DND-41 (cell line): ENCODE measurements around the gene UNC79.

Experiments
- ATAC-seq: fragments of 200-7000 bp; cut with Tn5 transposase; 3 replicates; pipeline ENCODE4 v1.9.1; 2021; ENCODE audit warnings: low read depth; ENCODE audit not compliant: insufficient read depth
- DNase-seq: peaks from one replicate; pipeline ENCODE4 v3.0.0-alpha.2; 2020
- H2AFZ ChIP-seq: 2 replicates; pipeline ENCODE4 v1.6.0; 2012; ENCODE audit warnings: low read depth, low read length
- H3K27ac ChIP-seq: 2 replicates; pipeline ENCODE4 v1.5.1; 2012; ENCODE audit warnings: low read length, inconsistent platforms
- H3K27me3 ChIP-seq: fragments of 200-600 bp; sonication (generic); 2 replicates; pipeline ENCODE4 v1.6.0; 2012; ENCODE audit warnings: low read length, mild to moderate bottlenecking, inconsistent platforms; ENCODE audit not compliant: insufficient read depth, poor library complexity
- H3K36me3 ChIP-seq: 2 replicates; pipeline ENCODE4 v1.5.1; 2012; ENCODE audit warnings: low read length, inconsistent platforms; ENCODE audit not compliant: insufficient read depth
- H3K4me1 ChIP-seq: 2 replicates; pipeline ENCODE4 v1.5.1; 2012; ENCODE audit warnings: mild to moderate bottlenecking, low read length; ENCODE audit not compliant: insufficient read depth
- H3K4me2 ChIP-seq: 2 replicates; pipeline ENCODE4 v1.6.0; 2012; ENCODE audit warnings: mild to moderate bottlenecking, moderate library complexity, low read length, inconsistent platforms; ENCODE audit not compliant: insufficient read depth
- H3K4me3 ChIP-seq, 2 experiments: fragments of 200-600 bp in 1 of 2; shearing (Covaris generic) in 1 of 2; 2 replicates each; pipeline ENCODE4 v1.5.1; 2012 to 2016; ENCODE audit warnings: inconsistent platforms in 2 of 2, low read length in 2 of 2, mild to moderate bottlenecking in 2 of 2, low read depth in 1 of 2, moderate library complexity in 1 of 2
- H3K79me2 ChIP-seq: 2 replicates; pipeline ENCODE4 v1.6.0; 2012; ENCODE audit warnings: low read length, inconsistent platforms; ENCODE audit not compliant: insufficient read depth
- H3K9ac ChIP-seq: 2 replicates; pipeline ENCODE4 v1.6.0; 2012; ENCODE audit warnings: low read depth, mild to moderate bottlenecking, inconsistent platforms, low read length, moderate library complexity
- H3K9me3 ChIP-seq: 2 replicates; pipeline ENCODE4 v1.5.1; 2012; ENCODE audit warnings: low read length, moderate library complexity, mild to moderate bottlenecking, inconsistent platforms; ENCODE audit not compliant: insufficient read depth, severe bottlenecking
- H4K20me1 ChIP-seq: 2 replicates; pipeline ENCODE4 v1.6.0; 2012; ENCODE audit warnings: low read length; ENCODE audit not compliant: insufficient read depth
- CTCF ChIP-seq: IDR thresholded peaks from 2 replicates; pipeline ENCODE4 v1.5.1; 2012; ENCODE audit warnings: borderline replicate concordance, low read length, moderate library complexity, mild to moderate bottlenecking; ENCODE audit not compliant: poor library complexity, severe bottlenecking; ENCODE audit errors: extremely low read depth
- EZH2 ChIP-seq: IDR thresholded peaks from 3 replicates; pipeline ENCODE4 v1.6.1; 2012; ENCODE audit warnings: borderline replicate concordance, low read depth, mild to moderate bottlenecking, moderate library complexity, low read length, inconsistent platforms; ENCODE audit not compliant: severe bottlenecking

The UNC79 gene

GRCh38 chr14:93686268-93686667 lies 255.5 kb downstream of the UNC79 start:
- TF ChIP-seq CTCF (no peak), EZH2 (no peak)
- ATAC-seq: no peak
- no peak overlapping the region for H3K4me3 ChIP-seq
- H3K4me1 ChIP-seq: no peaks in the 10 kb centered on the region
- no peaks in the 10 kb centered on the region for H4K20me1 ChIP-seq
- no peaks in the 10 kb centered on the region for H3K79me2 ChIP-seq
- H3K9ac ChIP-seq: no peak overlapping the region
- no peak for DNase-seq
- H3K27ac ChIP-seq: no peak overlapping the region
- H2AFZ ChIP-seq: no peak overlapping the region
- peaks cover 13% of the 10 kb centered on the region for H3K27me3 ChIP-seq
- H3K36me3 ChIP-seq: no peaks in the 10 kb centered on the region
- no peak overlapping the region for H3K4me2 ChIP-seq
- no peaks in the 10 kb centered on the region for H3K9me3 ChIP-seq

GRCh38 chr14:93688239-93688666 lies 257.5 kb downstream of the UNC79 start:
- Histone ChIP-seq H2AFZ (no peak overlapping the region), H3K4me3 (no peak overlapping the region), H3K9ac (no peak overlapping the region), H3K4me2 (no peak overlapping the region), H3K36me3 (no peaks in the 10 kb centered on the region), H3K27ac (no peak overlapping the region), H3K27me3 (peaks cover 13% of the 10 kb centered on the region), H3K79me2 (no peaks in the 10 kb centered on the region), H3K9me3 (no peaks in the 10 kb centered on the region), H3K4me1 (no peaks in the 10 kb centered on the region), H4K20me1 (no peaks in the 10 kb centered on the region)
- ATAC-seq: no peak
- TF ChIP-seq CTCF (no peak), EZH2 (no peak)
- no peak for DNase-seq

GRCh38 chr14:93688820-93689219 lies 258.1 kb downstream of the UNC79 start:
- no peaks in the 10 kb centered on the region for H3K79me2 ChIP-seq
- ATAC-seq: no peak
- H4K20me1 ChIP-seq: no peaks in the 10 kb centered on the region
- TF ChIP-seq CTCF: no peak
- no peak for TF ChIP-seq EZH2
- DNase-seq: no peak
- no peak overlapping the region for H3K4me3 ChIP-seq
- H3K9me3 ChIP-seq: no peaks in the 10 kb centered on the region
- peaks cover 13% of the 10 kb centered on the region for H3K27me3 ChIP-seq
- no peak overlapping the region for H3K4me2 ChIP-seq
- H3K9ac ChIP-seq: no peak overlapping the region
- no peaks in the 10 kb centered on the region for H3K4me1 ChIP-seq
- no peaks in the 10 kb centered on the region for H3K36me3 ChIP-seq
- H2AFZ ChIP-seq: no peak overlapping the region
- no peak overlapping the region for H3K27ac ChIP-seq

- no peak for DNase-seq
- Histone ChIP-seq H3K4me2 (no peak overlapping the region), H3K4me1 (no peaks in the 10 kb centered on the region)
Observed at GRCh38 chr14:93690146-93690545, 259.4 kb downstream of the UNC79 start.

More at GRCh38 chr14:93690146-93690545, 259.4 kb downstream of the UNC79 start:
- no peak overlapping the region for H3K4me3 ChIP-seq
- TF ChIP-seq EZH2 (no peak), CTCF (no peak)
- no peak overlapping the region for H3K27ac ChIP-seq
- H3K79me2 ChIP-seq: no peaks in the 10 kb centered on the region
- H3K36me3 ChIP-seq: no peaks in the 10 kb centered on the region
- no peaks in the 10 kb centered on the region for H3K9me3 ChIP-seq
- no peak overlapping the region for H3K9ac ChIP-seq
- no peak overlapping the region for H2AFZ ChIP-seq
- ATAC-seq: no peak
- H4K20me1 ChIP-seq: no peaks in the 10 kb centered on the region
- peaks cover 13% of the 10 kb centered on the region for H3K27me3 ChIP-seq
